ENCODE results near the gene LIN52. TPM values are rescaled to one million over a fixed set of nuclear protein-coding genes. Genes with fewer than 3 reads are reported as not detected.

LIN52 gene
- total and polyA plus RNA-seq, 9 of the 15 experiments (the other 6 are each of a cell fraction or from before 2014, with no cell fraction given) = 4.6 to 11.8 (median 9.2) TPM

DNA sequence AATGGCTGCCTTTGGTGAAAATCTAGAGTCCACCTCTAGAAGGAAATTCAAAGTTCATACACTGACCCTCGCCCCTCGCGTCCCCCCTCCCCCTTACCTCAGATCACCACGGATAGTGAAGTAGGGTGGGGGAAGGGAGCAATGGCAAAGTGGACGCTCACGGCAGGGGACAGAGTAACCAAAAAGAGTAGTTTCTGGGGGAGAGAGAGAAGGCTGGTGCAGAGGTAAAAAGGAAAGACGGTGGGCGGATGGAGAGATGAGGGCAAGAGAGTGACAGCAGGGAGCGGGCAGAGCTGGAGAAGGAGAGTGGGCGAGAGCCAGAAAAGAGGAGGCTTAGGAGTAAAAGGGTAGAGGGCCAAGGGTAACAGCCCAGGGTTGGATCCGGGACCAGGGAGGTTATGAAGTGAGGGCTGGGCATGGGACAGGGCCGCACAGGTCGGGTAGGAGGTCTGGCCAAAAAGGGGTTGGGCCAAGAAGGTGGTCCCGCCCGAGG is 926 bp upstream of the LIN52 start (continued):
- TF ChIP-seq, protein P1, sequence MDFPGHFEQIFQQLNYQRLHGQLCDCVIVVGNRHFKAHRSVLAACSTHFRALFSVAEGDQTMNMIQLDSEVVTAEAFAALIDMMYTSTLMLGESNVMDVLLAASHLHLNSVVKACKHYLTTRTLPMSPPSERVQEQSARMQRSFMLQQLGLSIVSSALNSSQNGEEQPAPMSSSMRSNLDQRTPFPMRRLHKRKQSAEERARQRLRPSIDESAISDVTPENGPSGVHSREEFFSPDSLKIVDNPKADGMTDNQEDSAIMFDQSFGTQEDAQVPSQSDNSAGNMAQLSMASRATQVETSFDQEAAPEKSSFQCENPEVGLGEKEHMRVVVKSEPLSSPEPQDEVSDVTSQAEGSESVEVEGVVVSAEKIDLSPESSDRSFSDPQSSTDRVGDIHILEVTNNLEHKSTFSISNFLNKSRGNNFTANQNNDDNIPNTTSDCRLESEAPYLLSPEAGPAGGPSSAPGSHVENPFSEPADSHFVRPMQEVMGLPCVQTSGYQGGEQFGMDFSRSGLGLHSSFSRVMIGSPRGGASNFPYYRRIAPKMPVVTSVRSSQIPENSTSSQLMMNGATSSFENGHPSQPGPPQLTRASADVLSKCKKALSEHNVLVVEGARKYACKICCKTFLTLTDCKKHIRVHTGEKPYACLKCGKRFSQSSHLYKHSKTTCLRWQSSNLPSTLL (IDR thresholded peaks at IDR 0.05) = no peak
- no peak for TF ChIP-seq SUPT5H (IDR thresholded peaks at IDR 0.05)
- no peak for TF ChIP-seq ZNF121 (CRISPR knock-in tag; conservative IDR thresholded peaks at IDR 0.05)
- TF ChIP-seq ZNF586 (CRISPR knock-in tag; conservative IDR thresholded peaks at IDR 0.05) = no peak
- TF ChIP-seq, protein P2, sequence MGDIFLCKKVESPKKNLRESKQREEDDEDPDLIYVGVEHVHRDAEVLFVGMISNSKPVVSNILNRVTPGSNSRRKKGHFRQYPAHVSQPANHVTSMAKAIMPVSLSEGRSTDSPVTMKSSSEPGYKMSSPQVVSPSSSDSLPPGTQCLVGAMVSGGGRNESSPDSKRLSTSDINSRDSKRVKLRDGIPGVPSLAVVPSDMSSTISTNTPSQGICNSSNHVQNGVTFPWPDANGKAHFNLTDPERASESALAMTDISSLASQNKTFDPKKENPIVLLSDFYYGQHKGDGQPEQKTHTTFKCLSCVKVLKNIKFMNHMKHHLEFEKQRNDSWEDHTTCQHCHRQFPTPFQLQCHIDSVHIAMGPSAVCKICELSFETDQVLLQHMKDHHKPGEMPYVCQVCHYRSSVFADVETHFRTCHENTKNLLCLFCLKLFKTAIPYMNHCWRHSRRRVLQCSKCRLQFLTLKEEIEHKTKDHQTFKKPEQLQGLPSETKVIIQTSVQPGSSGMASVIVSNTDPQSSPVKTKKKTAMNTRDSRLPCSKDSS (IDR thresholded peaks at IDR 0.05; ENCODE audit: low read depth, partially characterized antibody) = no peak
- TF ChIP-seq ZC3H11A (IDR thresholded peaks at IDR 0.05; ENCODE audit: low read depth, low read length) = no peak
- TF ChIP-seq, protein P3, sequence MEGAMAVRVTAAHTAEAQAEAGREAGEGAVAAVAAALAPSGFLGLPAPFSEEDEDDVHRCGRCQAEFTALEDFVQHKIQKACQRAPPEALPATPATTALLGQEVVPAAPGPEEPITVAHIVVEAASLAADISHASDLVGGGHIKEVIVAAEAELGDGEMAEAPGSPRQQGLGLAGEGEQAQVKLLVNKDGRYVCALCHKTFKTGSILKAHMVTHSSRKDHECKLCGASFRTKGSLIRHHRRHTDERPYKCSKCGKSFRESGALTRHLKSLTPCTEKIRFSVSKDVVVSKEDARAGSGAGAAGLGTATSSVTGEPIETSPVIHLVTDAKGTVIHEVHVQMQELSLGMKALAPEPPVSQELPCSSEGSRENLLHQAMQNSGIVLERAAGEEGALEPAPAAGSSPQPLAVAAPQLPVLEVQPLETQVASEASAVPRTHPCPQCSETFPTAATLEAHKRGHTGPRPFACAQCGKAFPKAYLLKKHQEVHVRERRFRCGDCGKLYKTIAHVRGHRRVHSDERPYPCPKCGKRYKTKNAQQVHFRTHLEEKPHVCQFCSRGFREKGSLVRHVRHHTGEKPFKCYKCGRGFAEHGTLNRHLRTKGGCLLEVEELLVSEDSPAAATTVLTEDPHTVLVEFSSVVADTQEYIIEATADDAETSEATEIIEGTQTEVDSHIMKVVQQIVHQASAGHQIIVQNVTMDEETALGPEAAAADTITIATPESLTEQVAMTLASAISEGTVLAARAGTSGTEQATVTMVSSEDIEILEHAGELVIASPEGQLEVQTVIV (CRISPR knock-in tag; IDR thresholded peaks at IDR 0.05; ENCODE audit: borderline replicate concordance) = no peak
- no peak for TF ChIP-seq SRSF9 (IDR thresholded peaks at IDR 0.05; ENCODE audit: borderline replicate concordance, low read depth, low read length)
- TF ChIP-seq ELF1 (tag; IDR thresholded peaks at IDR 0.05) = no peak
- no peak for TF ChIP-seq XRCC5 (IDR thresholded peaks at IDR 0.05; ENCODE audit: low read depth, low read length)
- no peak for TF ChIP-seq ZNF695 (CRISPR knock-in tag; IDR thresholded peaks at IDR 0.05)
- TF ChIP-seq PTRF (tag; IDR thresholded peaks at IDR 0.05) = no peak
- 0 out of 2 replicates have a peak, but pooled peaks have one; percentile 20 for TF ChIP-seq MIER1 (IDR thresholded peaks at IDR 0.05; ENCODE audit: low read depth)
- TF ChIP-seq CHD1 (IDR thresholded peaks at IDR 0.05; ENCODE audit: low read length) = no peak
- no peak for TF ChIP-seq ZNF668 (CRISPR knock-in tag; IDR thresholded peaks at IDR 0.05)
- no peak for TF ChIP-seq MEIS2 (IDR thresholded peaks at IDR 0.05; ENCODE audit: partially characterized antibody)
- TF ChIP-seq, protein P4, sequence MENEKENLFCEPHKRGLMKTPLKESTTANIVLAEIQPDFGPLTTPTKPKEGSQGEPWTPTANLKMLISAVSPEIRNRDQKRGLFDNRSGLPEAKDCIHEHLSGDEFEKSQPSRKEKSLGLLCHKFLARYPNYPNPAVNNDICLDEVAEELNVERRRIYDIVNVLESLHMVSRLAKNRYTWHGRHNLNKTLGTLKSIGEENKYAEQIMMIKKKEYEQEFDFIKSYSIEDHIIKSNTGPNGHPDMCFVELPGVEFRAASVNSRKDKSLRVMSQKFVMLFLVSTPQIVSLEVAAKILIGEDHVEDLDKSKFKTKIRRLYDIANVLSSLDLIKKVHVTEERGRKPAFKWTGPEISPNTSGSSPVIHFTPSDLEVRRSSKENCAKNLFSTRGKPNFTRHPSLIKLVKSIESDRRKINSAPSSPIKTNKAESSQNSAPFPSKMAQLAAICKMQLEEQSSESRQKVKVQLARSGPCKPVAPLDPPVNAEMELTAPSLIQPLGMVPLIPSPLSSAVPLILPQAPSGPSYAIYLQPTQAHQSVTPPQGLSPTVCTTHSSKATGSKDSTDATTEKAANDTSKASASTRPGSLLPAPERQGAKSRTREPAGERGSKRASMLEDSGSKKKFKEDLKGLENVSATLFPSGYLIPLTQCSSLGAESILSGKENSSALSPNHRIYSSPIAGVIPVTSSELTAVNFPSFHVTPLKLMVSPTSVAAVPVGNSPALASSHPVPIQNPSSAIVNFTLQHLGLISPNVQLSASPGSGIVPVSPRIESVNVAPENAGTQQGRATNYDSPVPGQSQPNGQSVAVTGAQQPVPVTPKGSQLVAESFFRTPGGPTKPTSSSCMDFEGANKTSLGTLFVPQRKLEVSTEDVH (IDR thresholded peaks at IDR 0.05; ENCODE audit: low read depth, partially characterized antibody) = no peak
- TF ChIP-seq ZNF408 (CRISPR knock-in tag; IDR thresholded peaks at IDR 0.05; ENCODE audit: low read depth) = no peak
- TF ChIP-seq NFRKB (IDR thresholded peaks at IDR 0.05; ENCODE audit: low read depth) = 0 out of 2 replicates have a peak, but pooled peaks have one; percentile 28
- TF ChIP-seq SAP30 (IDR thresholded peaks at IDR 0.05; ENCODE audit: borderline replicate concordance, insufficient read depth, low read depth, low read length, poor library complexity, severe bottlenecking) = peak; percentile 74
- no peak for TF ChIP-seq MXI1 (IDR thresholded peaks at IDR 0.05; ENCODE audit: low read depth, low read length)
